ENCODE data around the gene SCAF4.
"Not testable (repeated sequence)": the region's sequence is repeated elsewhere in the genome, so short reads cannot be mapped to it uniquely, and the experiment has no call there.

The SCAF4 gene

DNA sequence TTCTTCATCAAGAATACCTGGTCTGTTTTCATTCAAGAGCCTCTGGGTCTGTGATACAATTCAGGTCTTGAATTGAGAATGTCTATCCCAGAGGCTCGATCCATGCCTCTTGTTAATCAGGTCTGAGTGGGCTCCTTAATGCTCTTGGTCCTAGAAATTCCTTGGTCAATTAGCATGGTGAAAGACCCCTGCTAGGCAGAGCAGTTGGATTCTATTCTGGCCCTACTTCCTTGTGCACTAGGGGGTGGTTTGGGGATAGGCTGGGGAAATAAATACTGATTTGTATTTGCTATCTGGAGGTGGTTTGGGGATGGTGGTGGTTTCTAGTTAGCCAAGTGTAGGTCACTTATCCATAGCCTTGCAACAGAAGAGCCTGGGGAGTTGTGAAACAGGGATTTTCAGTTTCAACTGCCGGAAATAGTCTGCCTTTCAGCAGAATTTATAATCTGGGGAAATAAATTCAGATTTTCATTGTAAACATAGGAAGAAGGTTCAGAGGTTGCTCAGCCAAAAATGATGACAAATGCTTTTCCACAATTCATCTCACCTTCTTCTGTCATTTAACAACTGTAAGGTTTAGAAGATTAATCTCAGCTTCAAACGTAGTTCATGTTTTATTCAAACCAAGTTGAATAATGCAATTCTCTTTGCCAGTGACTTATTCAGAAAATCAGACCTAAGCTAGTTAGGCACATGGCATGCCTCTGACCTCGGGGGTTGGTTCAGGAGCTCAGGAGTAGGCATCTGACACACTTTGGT is 22.2 kb upstream of the SCAF4 start:
- Mint-ChIP-seq H3K9me3 (ENCODE audit: low read depth) (no peaks in the 10 kb centered on the region), H3K36me3 (no peaks in the 10 kb centered on the region), H3K4me3 (no peak overlapping the region), H3K27me3 (no peaks in the 10 kb centered on the region), H3K4me1 (ENCODE audit: low read depth) (no peaks in the 10 kb centered on the region), H3K27ac (no peak overlapping the region)

DNA sequence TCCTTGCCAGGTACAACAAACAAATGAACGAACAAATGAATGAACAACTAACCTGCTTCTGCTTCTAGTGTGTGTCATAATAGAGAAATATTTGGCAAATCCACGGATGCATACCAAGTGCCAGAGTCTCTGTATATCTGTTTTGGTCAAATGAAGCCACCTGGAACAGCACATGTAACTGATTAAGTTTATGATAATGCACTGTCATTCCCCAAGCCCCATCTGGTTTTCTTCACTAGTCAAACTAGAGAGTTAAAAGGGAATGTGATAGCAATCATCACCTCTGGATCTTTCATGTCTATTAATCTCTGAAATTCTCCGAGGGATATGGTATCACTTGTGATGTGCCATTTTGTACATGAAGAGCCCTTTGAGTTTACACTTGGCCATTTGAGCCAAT is 21.0 kb upstream of the SCAF4 start:
- no peaks in the 10 kb centered on the region for H3K9me3 Mint-ChIP-seq (ENCODE audit: low read depth)
- H3K4me3 Mint-ChIP-seq, result no peak overlapping the region
- no peaks in the 10 kb centered on the region for H3K27me3 Mint-ChIP-seq
- no peaks in the 10 kb centered on the region for H3K4me1 Mint-ChIP-seq (ENCODE audit: low read depth)
- H3K27ac Mint-ChIP-seq, result no peak overlapping the region
- no peaks in the 10 kb centered on the region for H3K36me3 Mint-ChIP-seq

- H3K36me3 Mint-ChIP-seq, result peaks cover under 1% of the 10 kb centered on the region
Measured at GRCh38 chr21:31752352-31752751, 20.4 kb upstream of the SCAF4 start.

DNA sequence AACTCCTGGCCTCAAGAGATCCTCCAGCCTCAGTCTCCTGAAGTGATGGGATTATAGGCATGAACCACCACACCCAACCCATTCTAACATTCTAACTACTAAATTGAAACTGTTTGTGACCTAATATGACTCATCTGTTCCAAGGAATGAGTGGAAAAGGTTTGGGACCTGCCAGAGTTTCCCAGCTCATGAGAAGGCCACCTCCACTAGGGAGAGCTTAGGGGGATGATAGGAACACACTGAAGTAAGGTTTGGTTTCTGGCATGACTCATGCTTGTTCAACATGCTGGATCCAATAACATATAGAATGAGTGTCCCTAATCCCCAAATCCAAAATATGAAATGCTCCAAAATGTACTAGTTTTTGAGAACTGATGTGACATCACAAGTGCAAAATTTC is 18.9 kb upstream of the SCAF4 start:
- Mint-ChIP-seq H3K36me3 (peaks cover 6% of the 10 kb centered on the region), H3K4me3 (no peak overlapping the region), H3K27me3 (no peaks in the 10 kb centered on the region), H3K4me1 (ENCODE audit: low read depth) (no peaks in the 10 kb centered on the region), H3K9me3 (ENCODE audit: low read depth) (no peaks in the 10 kb centered on the region), H3K27ac (no peak overlapping the region)

More at GRCh38 chr21:31752352-31752751, 20.4 kb upstream of the SCAF4 start:
- H3K27ac Mint-ChIP-seq, result no peak overlapping the region
- H3K4me3 Mint-ChIP-seq, result no peak overlapping the region
- no peaks in the 10 kb centered on the region for H3K9me3 Mint-ChIP-seq (ENCODE audit: low read depth)
- H3K27me3 Mint-ChIP-seq, result no peaks in the 10 kb centered on the region
- H3K4me1 Mint-ChIP-seq (ENCODE audit: low read depth), result no peaks in the 10 kb centered on the region

DNA sequence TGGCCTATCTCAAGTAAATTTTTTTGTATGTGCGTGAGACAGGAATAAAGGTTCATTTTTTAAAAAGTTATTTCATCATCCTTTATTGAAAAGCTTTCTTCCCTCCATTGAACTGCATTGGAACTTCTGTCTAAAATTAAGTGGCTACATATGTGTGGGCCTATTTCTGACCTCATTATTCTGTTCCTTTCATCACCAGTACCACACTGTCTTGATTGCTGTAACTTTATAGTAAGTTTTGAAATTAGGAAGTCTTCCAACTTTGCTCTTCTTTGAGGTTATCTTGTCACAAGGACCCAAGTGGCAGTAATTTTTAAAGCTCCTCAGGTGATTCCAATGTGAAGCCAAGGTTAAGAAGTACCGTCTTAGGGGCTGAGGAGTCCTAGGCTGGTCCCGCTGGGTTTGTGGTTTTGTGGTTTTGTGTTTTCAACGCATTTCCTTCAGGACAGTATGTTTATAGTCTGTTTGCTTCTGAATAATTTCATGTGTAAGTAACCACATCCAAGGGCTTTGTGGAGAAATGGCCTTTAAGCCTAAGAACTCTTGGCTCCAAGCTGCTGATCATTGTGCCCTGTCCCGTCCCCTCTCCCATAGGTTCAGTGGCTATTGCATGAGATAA is 12.4 kb upstream of the SCAF4 start:
- Mint-ChIP-seq H3K4me3 (no peak overlapping the region), H3K36me3 (peaks cover 8% of the 10 kb centered on the region)

GRCh38 chr21:31743712-31744111 is 11.8 kb upstream of the SCAF4 start:
- Mint-ChIP-seq H3K27ac (no peak overlapping the region), H3K27me3 (no peaks in the 10 kb centered on the region), H3K4me1 (ENCODE audit: low read depth) (no peaks in the 10 kb centered on the region), H3K36me3 (peaks cover 8% of the 10 kb centered on the region), H3K4me3 (no peak overlapping the region), H3K9me3 (ENCODE audit: low read depth) (no peaks in the 10 kb centered on the region)

More for the DNA sequence above, 12.4 kb upstream of the SCAF4 start:
- Mint-ChIP-seq H3K4me1 (ENCODE audit: low read depth) (no peaks in the 10 kb centered on the region), H3K9me3 (ENCODE audit: low read depth) (no peaks in the 10 kb centered on the region), H3K27ac (no peak overlapping the region), H3K27me3 (no peaks in the 10 kb centered on the region)

- Mint-ChIP-seq H3K27ac (no peak overlapping the region), H3K4me1 (ENCODE audit: low read depth) (no peaks in the 10 kb centered on the region)
Measured at GRCh38 chr21:31741116-31741515, 9.2 kb upstream of the SCAF4 start.

DNA sequence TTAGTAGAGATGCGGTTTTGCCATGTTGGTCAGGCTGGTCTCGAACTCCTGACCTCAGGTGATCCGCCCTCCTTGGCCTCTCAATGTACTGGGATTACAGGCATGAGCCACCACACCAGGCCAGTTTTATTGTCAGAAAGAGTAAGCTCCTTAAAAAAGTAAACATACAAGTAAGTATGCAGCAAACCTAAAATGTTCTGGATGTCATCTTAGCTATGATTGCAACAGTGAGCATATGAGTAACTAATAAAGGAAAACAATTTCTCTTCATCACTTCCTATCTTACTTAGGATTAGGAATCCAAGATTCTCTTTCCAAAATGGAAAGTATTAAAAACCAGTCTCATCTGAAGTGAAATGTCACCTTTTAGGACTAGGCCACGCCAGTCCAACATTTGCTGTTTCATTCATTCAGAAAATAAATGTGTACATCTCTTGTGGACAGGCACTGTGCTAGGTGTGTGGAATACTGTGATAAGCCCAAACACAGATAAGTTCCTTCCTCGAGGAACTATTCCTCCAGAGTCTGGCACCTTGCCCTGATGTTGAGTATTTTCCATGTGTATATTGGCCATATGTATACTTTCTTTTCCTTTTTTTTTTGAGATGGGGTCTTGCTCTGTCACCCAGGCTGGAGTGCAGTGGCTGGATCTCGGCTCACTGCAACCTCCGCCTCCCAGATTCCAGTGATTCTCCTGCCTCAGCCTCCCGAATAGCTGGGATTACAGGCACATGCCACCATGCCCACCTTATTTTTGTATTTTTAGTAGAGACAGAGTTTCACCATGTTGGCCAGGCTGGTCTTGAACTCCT is 5.9 kb upstream of the SCAF4 start:
- H3K27ac Mint-ChIP-seq; H3K4me1 Mint-ChIP-seq (ENCODE audit: low read depth); H3K9me3 Mint-ChIP-seq (ENCODE audit: low read depth); H3K4me3 Mint-ChIP-seq; H3K27me3 Mint-ChIP-seq; H3K36me3 Mint-ChIP-seq: not testable (repeated sequence)

More at GRCh38 chr21:31741116-31741515, 9.2 kb upstream of the SCAF4 start:
- no peak overlapping the region for H3K4me3 Mint-ChIP-seq
- H3K36me3 Mint-ChIP-seq, result peaks cover 2% of the 10 kb centered on the region
- no peaks in the 10 kb centered on the region for H3K27me3 Mint-ChIP-seq
- no peaks in the 10 kb centered on the region for H3K9me3 Mint-ChIP-seq (ENCODE audit: low read depth)

GRCh38 chr21:31735511-31735992 is 3.6 kb upstream of the SCAF4 start:
- Mint-ChIP-seq H3K27me3 (no peaks in the 10 kb centered on the region), H3K4me1 (ENCODE audit: low read depth) (peaks cover 4% of the 10 kb centered on the region), H3K9me3 (ENCODE audit: low read depth) (no peaks in the 10 kb centered on the region), H3K36me3 (no peaks in the 10 kb centered on the region), H3K4me3 (no peak overlapping the region), H3K27ac (no peak overlapping the region)

DNA sequence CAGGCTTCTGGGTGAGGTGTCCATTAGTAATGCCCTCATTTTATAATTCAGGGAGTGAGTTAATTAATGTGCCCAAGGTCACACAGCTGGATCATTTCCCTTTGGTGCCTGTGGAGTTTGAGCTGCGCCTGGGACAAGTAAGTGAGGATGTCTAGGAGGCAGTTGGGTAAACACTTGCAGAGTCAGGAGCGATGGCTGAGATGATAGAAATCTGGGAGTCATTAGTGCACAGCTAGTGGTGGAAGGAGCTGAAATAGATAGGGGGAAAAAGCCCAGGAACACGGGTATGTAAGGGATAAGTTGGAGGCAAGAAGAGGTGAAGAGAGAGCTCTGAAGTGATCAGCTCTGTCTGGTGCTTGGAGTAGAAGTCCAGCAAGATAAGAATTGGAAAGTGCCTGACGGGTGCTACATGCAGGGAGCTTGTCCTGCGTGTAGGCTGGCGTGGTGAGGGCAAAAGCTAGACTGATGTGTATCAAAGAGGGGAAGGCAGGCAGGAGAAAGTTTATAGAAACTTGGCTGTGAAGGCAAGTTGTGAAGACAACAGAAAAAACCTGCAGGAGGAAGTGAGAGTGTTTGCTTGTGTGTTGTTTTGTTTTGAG is 1.7 kb upstream of the SCAF4 start:
- H3K36me3 Mint-ChIP-seq, result no peaks in the 10 kb centered on the region
- H3K9me3 Mint-ChIP-seq (ENCODE audit: low read depth), result no peaks in the 10 kb centered on the region
- H3K4me1 Mint-ChIP-seq (ENCODE audit: low read depth), result peaks cover 4% of the 10 kb centered on the region
- no peaks in the 10 kb centered on the region for H3K27me3 Mint-ChIP-seq
- no peak overlapping the region for H3K27ac Mint-ChIP-seq
- H3K4me3 Mint-ChIP-seq, result no peak overlapping the region

- no peak overlapping the region for H3K4me3 Mint-ChIP-seq
- no peaks in the 10 kb centered on the region for H3K9me3 Mint-ChIP-seq (ENCODE audit: low read depth)
- peaks cover 4% of the 10 kb centered on the region for H3K4me1 Mint-ChIP-seq (ENCODE audit: low read depth)
- H3K27ac Mint-ChIP-seq, result no peak overlapping the region
- H3K27me3 Mint-ChIP-seq, result no peaks in the 10 kb centered on the region
- H3K36me3 Mint-ChIP-seq, result no peaks in the 10 kb centered on the region
Measured at GRCh38 chr21:31732597-31733550, 956 bp upstream of the SCAF4 start.

DNA sequence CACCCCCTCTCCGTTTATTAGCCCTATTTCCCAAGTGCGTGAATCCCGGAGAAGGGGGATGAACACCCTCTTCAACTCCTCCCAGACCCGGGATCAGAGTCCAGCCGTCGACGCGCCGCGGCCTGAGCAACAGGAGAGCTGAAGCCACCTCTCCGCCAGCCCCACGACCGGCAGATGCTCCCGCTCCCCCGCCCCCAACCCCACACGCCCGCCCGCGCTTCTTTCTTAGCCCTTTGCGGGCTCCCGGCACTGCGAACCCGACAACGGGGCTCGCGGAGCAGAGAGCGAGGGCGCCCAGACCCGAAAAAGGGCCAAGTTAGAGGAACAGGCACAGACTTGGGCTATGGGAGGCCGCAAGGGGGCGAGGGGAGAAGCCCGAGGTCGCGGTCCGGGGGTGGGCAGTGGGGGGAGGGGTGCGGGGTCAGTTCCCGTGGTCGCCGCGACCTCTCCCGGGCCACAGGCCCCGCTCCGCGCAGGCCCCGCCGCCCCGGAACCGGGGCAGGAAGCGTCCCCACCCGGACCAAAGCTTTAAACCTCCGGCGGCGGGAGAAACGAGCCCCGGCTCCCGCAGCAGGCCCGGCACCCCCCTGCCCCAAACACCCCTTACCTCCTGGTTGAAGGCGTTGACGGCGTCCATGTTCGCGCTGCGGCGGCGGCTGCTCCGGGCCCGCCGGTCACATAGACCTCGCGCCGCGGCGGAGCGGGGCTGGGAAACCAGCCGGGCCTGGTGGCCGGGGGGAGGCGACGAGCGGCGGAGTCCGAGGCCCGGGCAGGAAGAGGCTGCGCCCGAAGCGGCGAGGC is 662 bp downstream of the SCAF4 start:
- H3K4me3 Mint-ChIP-seq, result peak overlapping the region; percentile 78
- H3K9me3 Mint-ChIP-seq (ENCODE audit: low read depth), result no peaks in the 10 kb centered on the region
- H3K4me1 Mint-ChIP-seq (ENCODE audit: low read depth), result peaks cover 12% of the 10 kb centered on the region
- peak overlapping the region; percentile 83 for H3K27ac Mint-ChIP-seq
- H3K36me3 Mint-ChIP-seq, result no peaks in the 10 kb centered on the region
- no peaks in the 10 kb centered on the region for H3K27me3 Mint-ChIP-seq

DNA sequence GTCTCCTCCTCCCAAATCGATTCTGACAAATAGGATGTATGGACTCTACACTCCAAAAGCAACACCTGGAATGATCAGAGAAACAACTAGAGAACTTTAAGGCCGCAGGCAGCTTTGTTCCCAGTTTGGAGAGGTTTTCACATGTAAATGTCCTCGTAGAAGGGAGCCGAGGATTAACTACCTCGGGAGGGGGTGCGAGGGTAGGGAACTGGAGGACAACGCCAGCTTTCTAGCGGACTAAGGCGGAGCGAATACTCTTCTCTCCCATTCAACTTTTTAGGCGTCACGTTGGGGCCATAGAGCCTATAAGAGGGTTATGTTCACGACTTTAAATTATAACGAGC is 1.2 kb downstream of the SCAF4 start:
- H3K4me1 Mint-ChIP-seq (ENCODE audit: low read depth), result peaks cover 12% of the 10 kb centered on the region
- no peak overlapping the region for H3K4me3 Mint-ChIP-seq
- peak overlapping the region; percentile 83 for H3K27ac Mint-ChIP-seq
- no peaks in the 10 kb centered on the region for H3K9me3 Mint-ChIP-seq (ENCODE audit: low read depth)
- H3K27me3 Mint-ChIP-seq, result no peaks in the 10 kb centered on the region
- H3K36me3 Mint-ChIP-seq, result no peaks in the 10 kb centered on the region

All from activated naive CD8-positive, alpha-beta T cell (primary cell).